GM18873 (cell line): ENCODE data around the gene KRT31.
"Not testable (repeated sequence)": the region's sequence is repeated elsewhere in the genome, so short reads cannot be mapped to it uniquely, and the experiment has no call there.

Experiments used
- ATAC-seq: cut with Tn5 transposase; IDR thresholded peaks from one replicate; pipeline ENCODE4 v1.9.1; 2021; ENCODE audit warnings: mild to moderate bottlenecking, moderate library complexity, moderate number of reproducible peaks; ENCODE audit not compliant: unreplicated experiment, low FRiP score

Gene KRT31

DNA sequence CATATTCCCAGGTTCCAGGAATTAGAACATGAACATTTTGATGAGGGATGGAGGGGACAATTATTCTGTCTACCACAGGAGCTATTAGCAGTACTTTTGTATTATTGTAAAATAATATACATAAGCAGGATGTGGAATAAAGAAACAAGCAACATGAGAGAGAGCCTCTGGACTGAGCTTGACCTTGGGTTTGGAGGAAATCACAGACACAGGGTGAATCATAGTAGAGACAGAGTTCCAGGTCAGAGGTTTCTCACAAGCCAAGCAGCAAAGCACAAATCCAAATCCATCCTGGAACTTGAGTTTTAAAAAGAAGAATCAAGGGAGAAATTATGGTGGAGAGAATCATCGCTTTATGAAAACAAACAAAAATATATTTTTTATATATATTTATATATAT lies 5.1 kb downstream of the KRT31 start:
- ATAC-seq: no peak

GRCh38 chr17:41391535-41391934 lies 5.9 kb downstream of the KRT31 start:
- ATAC-seq: no peak

DNA sequence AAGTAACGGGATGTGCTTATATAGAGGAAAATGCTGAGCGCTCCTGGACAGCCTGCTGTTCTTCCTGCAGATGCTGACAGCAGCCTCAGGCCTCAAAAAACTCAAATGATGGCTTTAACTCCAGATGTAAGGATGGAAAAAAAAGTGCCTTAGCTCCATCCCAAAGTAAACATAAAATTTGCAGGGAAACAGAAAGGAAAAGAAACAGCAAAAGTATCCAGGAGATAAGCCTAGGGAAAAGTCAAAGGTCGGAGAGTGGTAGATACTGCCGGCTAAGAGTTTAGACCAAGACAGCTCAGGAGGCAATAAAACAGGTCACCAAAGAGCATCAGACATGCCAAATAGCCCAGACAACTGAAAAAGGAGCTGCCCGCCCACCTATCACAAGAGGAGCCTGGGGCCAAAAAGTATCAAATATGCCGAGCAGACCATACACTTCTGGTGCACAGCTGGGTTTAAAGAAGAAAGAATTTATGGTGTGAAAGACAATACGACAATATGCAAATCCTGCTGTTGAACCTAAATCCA lies 6.9 kb downstream of the KRT31 start:
- ATAC-seq: no peak

- no peak for ATAC-seq
These were observed 9.7 kb downstream of the KRT31 start for GRCh38 chr17:41387670-41388069.

- ATAC-seq: no peak
These were observed 11.2 kb downstream of the KRT31 start for GRCh38 chr17:41386227-41386626.

DNA sequence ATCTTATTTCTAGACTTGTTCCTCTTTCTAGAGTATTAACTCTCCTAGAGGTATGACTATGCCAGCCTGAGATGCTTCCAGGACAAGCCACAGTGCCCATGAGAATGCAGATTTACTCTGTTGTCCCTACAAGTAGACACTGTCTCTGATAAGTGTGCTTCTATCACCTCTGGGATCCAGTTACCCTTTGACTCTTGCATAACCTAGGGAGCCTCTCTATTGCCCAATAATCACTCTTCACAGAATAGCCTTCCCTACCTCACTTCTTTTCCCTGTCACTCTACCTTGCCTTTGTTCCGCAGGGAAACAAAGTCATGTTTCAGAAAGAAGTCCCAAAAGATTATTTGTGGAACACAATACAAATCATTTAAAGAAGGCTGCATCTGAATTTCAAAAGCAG lies 13.7 kb downstream of the KRT31 start:
- no peak for ATAC-seq

GRCh38 chr17:41382394-41382793 lies 15.0 kb downstream of the KRT31 start:
- no peak for ATAC-seq

DNA sequence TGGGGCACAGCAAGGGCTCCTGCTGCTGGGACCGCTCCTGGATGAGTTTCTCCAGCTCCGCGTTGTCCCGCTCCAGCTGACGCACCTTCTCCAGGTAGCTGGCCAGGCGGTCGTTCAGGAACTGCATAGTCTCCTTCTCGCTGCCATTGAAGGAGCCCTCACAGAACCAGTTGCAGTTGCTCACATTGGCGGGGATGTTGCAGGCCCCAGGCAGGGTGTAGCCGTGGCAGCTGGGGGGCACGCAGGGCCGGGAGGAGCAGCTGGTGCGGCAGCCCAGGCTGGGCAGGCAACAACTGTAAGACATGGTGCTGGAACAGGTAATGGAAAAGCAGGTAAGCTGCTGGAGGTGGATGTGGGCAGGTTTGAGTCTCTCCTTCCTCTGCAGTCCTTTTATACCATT lies 15.5 kb downstream of the KRT31 start, which contains the start of gene KRT34:
TSS of gene KRT34 (minus strand) at position 364 of the 400 bp plus-strand sequence. CDS start at position 304, 60 bp downstream.
- ATAC-seq: not testable (repeated sequence)

DNA sequence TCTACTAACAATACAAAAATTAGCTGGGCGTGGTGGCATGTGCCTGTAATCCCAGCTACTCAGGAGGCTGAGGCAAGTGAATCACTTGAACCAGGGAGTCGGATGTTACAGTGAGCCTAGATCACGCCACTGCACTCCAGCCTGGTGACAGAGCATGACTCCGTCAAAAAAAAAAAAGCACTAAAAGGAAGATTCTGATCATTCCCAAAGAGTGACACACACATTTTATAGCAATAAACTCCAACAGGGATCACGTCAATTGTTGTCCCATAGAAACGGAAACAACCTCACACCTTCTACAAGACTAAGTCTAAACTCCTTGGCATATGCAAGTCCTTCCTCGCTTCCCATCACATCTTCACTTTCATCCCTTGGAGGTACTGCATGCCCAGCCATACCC lies 17.3 kb downstream of the KRT31 start:
- not testable (repeated sequence) for ATAC-seq

DNA sequence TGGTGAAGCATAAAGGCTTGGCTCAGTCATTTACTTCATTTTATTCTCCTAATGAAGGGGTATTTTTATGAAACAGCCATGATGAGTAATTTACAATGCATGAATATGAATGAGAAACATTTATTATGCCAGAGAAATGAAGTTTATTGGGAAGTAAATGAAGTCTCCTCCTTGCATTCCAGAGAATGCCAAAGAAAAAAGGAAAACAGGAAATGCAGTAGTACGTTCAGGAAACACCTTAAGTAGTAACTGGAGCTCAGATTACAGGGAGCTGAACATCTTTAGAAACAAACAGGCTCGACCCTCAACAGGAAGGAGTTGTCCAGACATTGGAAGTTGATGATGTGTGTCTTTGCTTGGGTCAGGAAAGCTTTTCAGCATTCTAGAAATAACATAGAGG lies 19.9 kb downstream of the KRT31 start:
- ATAC-seq: no peak

- ATAC-seq: no peak
These were observed 27.7 kb downstream of the KRT31 start, which contains the start of gene KRT33B for GRCh38 chr17:41369713-41370112. TSS of gene KRT33B (minus strand) at chr17:41369813. CDS start at chr17:41369750, 63 bp downstream.

- no peak for ATAC-seq
These were observed 28.4 kb downstream of the KRT31 start for GRCh38 chr17:41369023-41369422.

GRCh38 chr17:41367426-41368075 lies 29.9 kb downstream of the KRT31 start:
- no peak for ATAC-seq

DNA sequence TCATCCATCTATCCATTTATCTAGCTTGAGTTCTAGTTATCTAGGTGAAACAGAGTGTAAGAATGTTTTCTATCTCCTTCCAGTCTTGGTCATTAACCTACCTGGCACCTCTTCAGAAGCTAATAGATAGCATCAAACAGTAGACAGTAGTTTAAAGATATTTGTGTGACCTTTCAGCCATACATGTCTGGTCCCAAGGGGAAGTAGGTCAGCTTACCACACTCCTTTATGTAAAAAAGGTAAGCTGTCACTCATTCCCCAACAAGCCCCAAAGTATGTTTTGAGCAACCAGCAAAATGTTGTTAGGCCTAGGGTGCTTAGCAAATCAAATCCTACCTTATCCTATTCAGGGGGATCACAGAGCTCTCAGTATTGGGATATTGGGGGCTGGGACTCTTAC lies 31.3 kb downstream of the KRT31 start:
- no peak for ATAC-seq

DNA sequence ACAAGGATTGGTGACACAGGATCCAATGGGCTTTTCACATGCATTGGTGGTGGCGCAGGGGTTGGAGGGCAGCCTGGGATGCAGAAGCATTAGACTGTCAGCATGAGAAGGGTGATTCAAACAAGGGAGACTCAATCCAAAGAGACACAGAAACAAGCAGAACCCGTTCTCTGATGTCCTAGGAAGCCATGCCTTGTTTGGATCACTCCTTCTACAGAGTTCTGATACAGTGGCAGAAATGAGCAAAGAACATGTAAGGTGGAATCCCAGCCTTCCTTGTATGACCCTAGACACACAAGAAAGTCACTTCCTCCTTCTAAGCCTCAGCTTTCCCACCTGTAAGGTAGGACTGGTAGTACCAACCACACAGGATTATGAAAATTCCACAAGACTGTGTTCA lies 33.5 kb downstream of the KRT31 start:
- ATAC-seq: no peak

DNA sequence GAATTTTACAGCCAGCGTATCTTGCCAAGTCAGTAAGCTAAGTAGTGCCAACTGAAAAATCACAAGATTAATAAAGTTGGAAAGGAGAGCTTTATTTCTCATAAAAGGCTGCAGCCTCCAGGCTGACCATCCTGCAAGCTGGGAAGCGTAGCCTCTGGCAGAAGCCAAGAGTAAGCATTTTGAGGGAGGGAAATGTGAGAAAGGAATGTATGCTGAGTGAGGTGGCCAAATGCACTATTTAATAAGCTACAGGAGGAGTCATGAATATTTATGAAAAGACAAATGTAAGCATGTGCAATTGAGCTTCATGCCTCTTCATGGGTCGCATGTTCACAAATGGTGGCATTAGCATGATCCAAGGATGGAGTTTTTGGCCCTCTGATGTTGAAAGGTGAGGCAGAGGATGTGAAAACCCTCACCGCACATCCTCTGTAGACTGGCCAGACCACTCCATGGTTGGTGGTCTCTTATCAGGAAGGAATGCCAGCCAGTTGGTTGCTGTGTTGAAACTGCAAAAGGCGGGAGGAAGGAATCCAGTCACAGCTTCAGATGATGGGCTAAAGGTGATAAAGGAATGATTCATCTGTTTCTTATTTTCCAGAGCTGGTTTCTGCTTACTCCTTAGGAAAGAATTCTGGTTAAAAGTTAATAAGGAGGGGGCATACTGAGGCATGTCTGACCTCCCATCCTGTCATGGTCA lies 37.0 kb downstream of the KRT31 start:
- no peak for ATAC-seq

- ATAC-seq: no peak
These were observed 42.9 kb downstream of the KRT31 start for GRCh38 chr17:41354536-41354935.

DNA sequence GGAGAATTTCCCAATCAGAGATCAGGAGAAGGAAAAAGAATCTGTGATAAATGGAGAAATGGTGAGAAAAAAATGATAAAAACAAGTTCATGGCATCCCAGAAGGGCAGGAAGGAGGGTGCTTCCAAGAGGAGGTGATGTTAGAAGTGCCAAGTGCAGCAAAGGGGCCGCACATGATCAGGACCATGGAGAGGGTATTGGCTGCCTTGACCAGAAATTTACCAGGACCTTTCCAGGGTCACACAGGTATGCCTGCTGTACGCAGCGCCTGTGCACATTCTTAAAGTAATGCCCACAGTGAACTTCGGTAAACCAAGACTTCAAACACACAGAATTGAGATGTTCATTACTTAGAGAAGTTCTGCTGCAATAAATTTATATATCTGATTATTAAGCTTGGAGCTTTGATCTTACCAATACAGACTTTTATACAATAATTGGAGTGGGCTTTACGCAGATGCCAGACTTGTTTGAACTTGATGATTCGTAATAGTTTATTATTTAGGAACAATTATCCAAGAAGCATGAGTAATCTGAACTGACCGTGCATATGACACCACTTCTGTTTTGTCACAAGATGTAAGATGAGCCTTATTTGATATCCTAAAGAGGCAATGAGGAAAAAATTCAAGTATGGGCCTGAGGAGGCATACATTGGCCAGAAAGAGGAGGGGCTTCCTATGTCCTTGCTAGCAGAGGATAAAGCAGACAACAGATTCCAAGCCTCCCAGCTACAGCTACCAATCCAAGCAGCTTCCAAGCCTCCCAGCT lies 44.6 kb downstream of the KRT31 start:
- ATAC-seq: no peak

- ATAC-seq: no peak
These were observed 46.2 kb downstream of the KRT31 start for GRCh38 chr17:41351177-41351576.

GRCh38 chr17:41350381-41350878 lies 47.0 kb downstream of the KRT31 start, which contains the start of gene KRT33A:
TSS of gene KRT33A (minus strand) at chr17:41350828. CDS start at chr17:41350767, 61 bp downstream.
- ATAC-seq: not testable (repeated sequence)
